ENCODE results near the gene ANKRD33.
A peak's percentile ranks its signal among the peaks of the same experiment; 100 is the strongest.

Gene ANKRD33

DNA sequence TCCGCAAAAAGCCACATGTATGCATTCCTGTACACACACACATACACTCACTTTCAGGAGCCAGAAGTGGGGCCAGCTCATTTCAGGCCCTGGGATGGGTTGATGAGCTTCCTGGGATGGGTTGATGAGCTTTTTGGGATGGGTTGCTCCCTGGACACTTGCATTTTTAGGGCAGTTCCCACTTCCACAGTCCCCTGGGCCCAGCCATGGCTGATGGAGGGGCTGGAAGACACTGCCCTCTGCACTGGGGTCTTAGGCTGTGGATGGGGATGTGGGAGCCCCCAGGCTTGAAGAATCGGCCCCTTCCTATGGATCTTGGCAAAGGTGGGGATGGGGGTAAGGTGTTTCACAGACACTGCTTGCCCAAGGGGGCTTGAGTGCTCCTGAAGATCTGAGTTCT lies 32.1 kb downstream of the ANKRD33 start:
- peak overlapping the region in 2 of 3 experiments; percentile 16 to 44 for H3K27ac Mint-ChIP-seq
- H3K4me1 Mint-ChIP-seq = peaks cover 69% of the 10 kb centered on the region
- H3K36me3 Mint-ChIP-seq (ENCODE audit: low read depth) = no peaks in the 10 kb centered on the region
- no peaks in the 10 kb centered on the region for H3K9me3 Mint-ChIP-seq
- TF ChIP-seq, protein P1, sequence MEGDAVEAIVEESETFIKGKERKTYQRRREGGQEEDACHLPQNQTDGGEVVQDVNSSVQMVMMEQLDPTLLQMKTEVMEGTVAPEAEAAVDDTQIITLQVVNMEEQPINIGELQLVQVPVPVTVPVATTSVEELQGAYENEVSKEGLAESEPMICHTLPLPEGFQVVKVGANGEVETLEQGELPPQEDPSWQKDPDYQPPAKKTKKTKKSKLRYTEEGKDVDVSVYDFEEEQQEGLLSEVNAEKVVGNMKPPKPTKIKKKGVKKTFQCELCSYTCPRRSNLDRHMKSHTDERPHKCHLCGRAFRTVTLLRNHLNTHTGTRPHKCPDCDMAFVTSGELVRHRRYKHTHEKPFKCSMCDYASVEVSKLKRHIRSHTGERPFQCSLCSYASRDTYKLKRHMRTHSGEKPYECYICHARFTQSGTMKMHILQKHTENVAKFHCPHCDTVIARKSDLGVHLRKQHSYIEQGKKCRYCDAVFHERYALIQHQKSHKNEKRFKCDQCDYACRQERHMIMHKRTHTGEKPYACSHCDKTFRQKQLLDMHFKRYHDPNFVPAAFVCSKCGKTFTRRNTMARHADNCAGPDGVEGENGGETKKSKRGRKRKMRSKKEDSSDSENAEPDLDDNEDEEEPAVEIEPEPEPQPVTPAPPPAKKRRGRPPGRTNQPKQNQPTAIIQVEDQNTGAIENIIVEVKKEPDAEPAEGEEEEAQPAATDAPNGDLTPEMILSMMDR (IDR thresholded peaks at IDR 0.05; ENCODE audit: unreplicated experiment in 3 of 3) = no peak
- H3K4me3 Mint-ChIP-seq = peak overlapping the region in 1 of 3 experiments; percentile 35
- peaks cover 6% of the 10 kb centered on the region for H3K27me3 Mint-ChIP-seq (ENCODE audit: low read depth)

GRCh38 chr12:51921017-51921725 lies 33.3 kb downstream of the ANKRD33 start:
- TF ChIP-seq, protein P1 (IDR thresholded peaks at IDR 0.05; ENCODE audit: unreplicated experiment in 3 of 3) = no peak
- Mint-ChIP-seq H3K27me3 (ENCODE audit: low read depth) (peaks cover 5% of the 10 kb centered on the region), H3K9me3 (no peaks in the 10 kb centered on the region), H3K4me1 (peaks cover 75% of the 10 kb centered on the region), H3K36me3 (ENCODE audit: low read depth) (no peaks in the 10 kb centered on the region), H3K27ac (peak overlapping the region; percentile 16 to 84 (median 61)), H3K4me3 (no peak overlapping the region)

DNA sequence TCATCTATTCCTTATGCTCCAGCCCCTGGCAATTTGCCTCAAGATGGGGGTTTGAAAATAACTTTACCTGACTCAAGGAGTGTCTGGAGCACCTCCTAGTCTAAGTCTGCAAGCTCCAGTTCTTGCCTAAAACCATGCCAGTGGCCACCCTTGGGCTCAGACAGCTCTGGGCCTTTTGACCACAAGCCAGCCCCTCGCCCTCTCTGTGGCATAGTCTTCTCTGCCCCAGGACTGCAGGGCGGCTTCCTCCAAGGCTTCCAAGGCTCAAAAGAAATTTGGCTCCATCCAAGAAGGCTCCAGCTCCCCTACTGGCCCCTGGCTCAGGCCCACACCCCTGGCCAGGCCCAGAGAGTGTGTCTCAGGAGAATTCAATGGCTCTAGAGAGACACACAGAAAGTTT lies 34.2 kb downstream of the ANKRD33 start:
- H3K4me3 Mint-ChIP-seq = no peak overlapping the region
- H3K4me1 Mint-ChIP-seq = peaks cover 72% of the 10 kb centered on the region
- peaks cover 5% of the 10 kb centered on the region for H3K27me3 Mint-ChIP-seq (ENCODE audit: low read depth)
- TF ChIP-seq, protein P1 (IDR thresholded peaks at IDR 0.05; ENCODE audit: unreplicated experiment in 3 of 3) = no peak
- peak overlapping the region in 2 of 3 experiments; percentile 50 to 79 for H3K27ac Mint-ChIP-seq
- no peaks in the 10 kb centered on the region for H3K36me3 Mint-ChIP-seq (ENCODE audit: low read depth)
- no peaks in the 10 kb centered on the region for H3K9me3 Mint-ChIP-seq

GRCh38 chr12:51922762-51923505 lies 35.0 kb downstream of the ANKRD33 start:
- TF ChIP-seq, protein P1 (IDR thresholded peaks at IDR 0.05; ENCODE audit: unreplicated experiment in 3 of 3) = no peak
- Mint-ChIP-seq H3K27ac (peak overlapping the region in 2 of 3 experiments; percentile 50 to 79), H3K4me1 (peaks cover 64% of the 10 kb centered on the region), H3K4me3 (no peak overlapping the region), H3K9me3 (no peaks in the 10 kb centered on the region), H3K27me3 (ENCODE audit: low read depth) (peaks cover 5% of the 10 kb centered on the region), H3K36me3 (ENCODE audit: low read depth) (no peaks in the 10 kb centered on the region)

DNA sequence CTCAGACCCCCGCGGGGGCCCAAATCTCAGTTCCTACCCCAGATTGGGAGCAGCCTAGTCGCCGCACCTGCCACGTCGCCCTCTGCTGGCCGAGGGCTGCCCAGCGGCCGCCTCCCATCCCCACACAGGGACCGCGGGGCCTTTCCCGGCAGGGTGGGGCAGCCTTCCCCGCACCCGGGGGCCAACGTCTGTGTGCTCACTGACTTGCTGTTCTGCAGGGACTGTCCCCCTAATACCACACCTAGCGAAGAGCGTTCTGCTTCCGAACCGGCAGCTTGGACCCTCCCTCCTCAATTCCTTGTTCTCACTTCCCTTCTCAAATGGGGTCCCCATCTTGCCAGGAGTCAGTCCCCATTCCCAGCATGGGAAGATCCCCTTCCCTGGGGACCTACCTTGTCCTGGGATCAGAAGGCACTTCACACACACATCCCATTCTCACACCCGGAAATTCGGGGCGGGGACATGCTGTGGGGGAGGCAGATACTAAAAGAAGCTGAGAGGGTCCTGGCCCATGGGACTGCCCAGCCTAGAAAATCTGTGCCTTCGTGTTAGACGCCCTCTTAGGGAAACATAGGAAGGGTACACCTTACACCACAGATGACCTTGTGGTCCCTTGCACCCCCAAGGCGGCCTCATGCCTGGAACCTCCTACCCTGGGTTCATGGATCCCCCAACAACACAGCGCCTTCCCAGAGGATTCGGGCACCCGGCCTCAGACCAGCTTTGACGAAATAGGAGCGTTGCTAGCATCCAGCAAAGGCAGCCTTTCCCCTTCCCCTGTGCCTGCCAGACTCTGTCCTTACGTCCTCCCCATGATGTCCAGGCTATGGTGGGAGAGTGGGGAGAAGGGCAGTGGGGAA lies 35.8 kb downstream of the ANKRD33 start:
- H3K27me3 Mint-ChIP-seq (ENCODE audit: low read depth) = peaks cover 5% of the 10 kb centered on the region
- H3K9me3 Mint-ChIP-seq = no peaks in the 10 kb centered on the region

More for the DNA sequence above, 35.8 kb downstream of the ANKRD33 start:
- H3K36me3 Mint-ChIP-seq (ENCODE audit: low read depth) = no peaks in the 10 kb centered on the region
- TF ChIP-seq, protein P1 (IDR thresholded peaks at IDR 0.05; ENCODE audit: unreplicated experiment in 3 of 3) = peak; percentile 65 to 78 (median 69)
- H3K4me3 Mint-ChIP-seq = no peak overlapping the region
- no peak overlapping the region for H3K27ac Mint-ChIP-seq
- H3K4me1 Mint-ChIP-seq = peaks cover 57% of the 10 kb centered on the region
